H1 (cell line): Measurements from ENCODE around the gene HS3ST5. TPM values are rescaled to one million over a fixed set of nuclear protein-coding genes. Genes with fewer than 3 reads are reported as not detected.
"Not testable (repeated sequence)": the region's sequence is repeated elsewhere in the genome, so short reads cannot be mapped to it uniquely, and the experiment has no call there.

Source experiments
- CTCF ChIA-PET: fragments of 300-600 bp; sonication (Branson Sonifier 250); formaldehyde crosslinking; loops from one replicate; lab custom pipeline; 2021; ENCODE audit not compliant: partially characterized antibody; lab: Charles Lee
- POLR2A ChIA-PET: fragments of 300-600 bp; sonication (Branson Sonifier 250); formaldehyde crosslinking; loops from one replicate; lab custom pipeline; 2021; ENCODE audit warnings: inconsistent platforms; ENCODE audit not compliant: partially characterized antibody; lab: Charles Lee
- DNase-seq, 2 experiments: peaks; one replicate each; pipeline versions ENCODE4 v3.0.0 to v3.0.0-alpha.2; 2010 to 2022; ENCODE audit warnings: low spot score in 2 of 2, low read depth in 1 of 2, mixed read lengths in 1 of 2
- FAIRE-seq: peaks from 2 replicates; lab custom pipeline; 2011; peaks lifted over from hg19 to GRCh38; lab: Jason Lieb, UNC
- H2AFZ ChIP-seq: 2 replicates; pipeline ENCODE4 v1.8.1; 2012; ENCODE audit warnings: low read length, inconsistent platforms
- H2AK5ac ChIP-seq: 2 replicates; pipeline ENCODE4 v1.6.1; 2013; ENCODE audit warnings: low read depth, low read length
- H2BK120ac ChIP-seq: replicated peaks from 2 replicates; pipeline ENCODE3; 2013; ENCODE audit warnings: low read depth, low read length, inconsistent platforms
- H2BK12ac ChIP-seq: 2 replicates; pipeline ENCODE4 v1.6.1; 2013; ENCODE audit warnings: low read depth, low read length
- H2BK15ac ChIP-seq: 2 replicates; pipeline ENCODE4 v1.6.1; 2013; ENCODE audit warnings: low read length
- H2BK20ac ChIP-seq: 2 replicates; pipeline ENCODE4 v1.6.1; 2013; ENCODE audit warnings: low read length
- H2BK5ac ChIP-seq: 2 replicates; pipeline ENCODE4 v1.6.1; 2013; ENCODE audit warnings: low read depth, low read length
- H3K14ac ChIP-seq: 2 replicates; pipeline ENCODE4 v1.6.1; 2013; ENCODE audit warnings: inconsistent platforms; ENCODE audit not compliant: insufficient read length
- H3K18ac ChIP-seq: 2 replicates; pipeline ENCODE4 v1.6.1; 2013; ENCODE audit warnings: low read length; ENCODE audit errors: extremely low read depth
- H3K23ac ChIP-seq: 2 replicates; pipeline ENCODE4 v1.6.1; 2013; ENCODE audit warnings: inconsistent platforms; ENCODE audit not compliant: insufficient read length
- H3K23me2 ChIP-seq: 2 replicates; pipeline ENCODE4 v1.6.1; 2013; ENCODE audit warnings: low read depth, low read length
- H3K27ac ChIP-seq: 2 replicates; pipeline ENCODE4 v1.6.1; 2011; ENCODE audit warnings: low read depth, low read length, inconsistent platforms
- H3K27me3 ChIP-seq, 4 experiments: replicated peaks in 1 of 4; 1 replicate in 1 of 4; 2 replicates in 3 of 4; pipeline versions ENCODE4 v1.6.1 to v1.8.1; 2011 to 2013; ENCODE audit warnings: low read length in 3 of 4, mild to moderate bottlenecking in 3 of 4, inconsistent platforms in 2 of 4, mixed read lengths in 2 of 4, moderate library complexity in 1 of 4; ENCODE audit not compliant: control insufficient read depth in 3 of 4, insufficient read depth in 3 of 4; ENCODE audit errors: extremely low read depth in 1 of 4
- H3K36me3 ChIP-seq, 4 experiments: 2 replicates each; pipeline versions ENCODE4 v1.6.1 to v1.8.1; 2011 to 2013; ENCODE audit warnings: mild to moderate bottlenecking in 4 of 4, low read length in 3 of 4, moderate library complexity in 2 of 4, control low read depth in 1 of 4, inconsistent platforms in 1 of 4; ENCODE audit not compliant: insufficient read depth in 4 of 4, control insufficient read depth in 2 of 4
- H3K4ac ChIP-seq: replicated peaks from 2 replicates; pipeline ENCODE3; 2013; ENCODE audit warnings: low read length, low read depth, mixed read lengths, inconsistent platforms; ENCODE audit not compliant: insufficient read length
- H3K4me1 ChIP-seq, 4 experiments: replicated peaks in 1 of 4; 1 replicate in 1 of 4; 2 replicates in 3 of 4; pipeline versions ENCODE4 v1.6.1 to v1.8.1; 2011 to 2013; ENCODE audit warnings: low read length in 3 of 4, inconsistent platforms in 2 of 4, mixed read lengths in 1 of 4; ENCODE audit not compliant: insufficient read depth in 4 of 4, control insufficient read depth in 3 of 4
- H3K4me2 ChIP-seq, 2 experiments: 2 replicates each; pipeline versions ENCODE4 v1.6.1 to v1.8.1; 2011 to 2013; ENCODE audit warnings: low read depth in 2 of 2, low read length in 2 of 2, control low read depth in 1 of 2, inconsistent platforms in 1 of 2, mild to moderate bottlenecking in 1 of 2; ENCODE audit not compliant: insufficient read depth in 1 of 2
- H3K4me3 ChIP-seq, 4 experiments: fragments of 200-600, 300-600 bp in 1 of 4; sonication (generic), shearing (Covaris generic), sonication (Bioruptor Twin) in 1 of 4; 2 replicates each; pipeline versions ENCODE4 v1.5.1 to v1.8.1; 2011 to 2016; ENCODE audit warnings: low read length in 4 of 4, low read depth in 3 of 4, control low read depth in 2 of 4, inconsistent platforms in 2 of 4, mild to moderate bottlenecking in 2 of 4, mixed read lengths in 1 of 4, moderate library complexity in 1 of 4; ENCODE audit not compliant: insufficient read depth in 2 of 4; ENCODE audit errors: extremely low read depth in 1 of 4
- H3K56ac ChIP-seq: replicated peaks from 2 replicates; pipeline ENCODE3; 2013; ENCODE audit warnings: low read depth, mild to moderate bottlenecking, mixed read lengths, low read length, inconsistent platforms; ENCODE audit not compliant: insufficient read length
- H3K79me1 ChIP-seq: 2 replicates; pipeline ENCODE4 v1.6.1; 2013; ENCODE audit warnings: low read depth, low read length, control low read depth
- H3K79me2 ChIP-seq, 2 experiments: 2 replicates each; pipeline versions ENCODE4 v1.6.1 to v1.8.1; 2012 to 2013; ENCODE audit warnings: low read length in 2 of 2, mild to moderate bottlenecking in 2 of 2, inconsistent platforms in 1 of 2; ENCODE audit not compliant: insufficient read depth in 2 of 2, control insufficient read depth in 1 of 2
- H3K9ac ChIP-seq, 4 experiments: replicated peaks in 1 of 4; 1 replicate in 1 of 4; 2 replicates in 3 of 4; pipeline versions ENCODE4 v1.6.1 to v1.8.1; 2011 to 2013; ENCODE audit warnings: low read depth in 3 of 4, low read length in 3 of 4, control low read depth in 2 of 4, mild to moderate bottlenecking in 2 of 4, moderate library complexity in 2 of 4, inconsistent platforms in 1 of 4; ENCODE audit errors: extremely low read depth in 1 of 4
- H3K9me3 ChIP-seq, 2 experiments: 2 replicates each; pipeline versions ENCODE4 v1.6.1 to v1.8.1; 2012 to 2013; ENCODE audit warnings: mild to moderate bottlenecking in 2 of 2, moderate library complexity in 2 of 2, control low read depth in 1 of 2, inconsistent platforms in 1 of 2, low read depth in 1 of 2, low read length in 1 of 2, mixed read lengths in 1 of 2; ENCODE audit not compliant: insufficient read depth in 2 of 2
- H4K20me1 ChIP-seq, 2 experiments: replicated peaks in 1 of 2; 2 replicates each; pipeline versions ENCODE3 to v1.8.1; 2011 to 2013; ENCODE audit warnings: inconsistent platforms in 2 of 2, low read length in 2 of 2, mild to moderate bottlenecking in 1 of 2; ENCODE audit not compliant: insufficient read depth in 2 of 2, control insufficient read depth in 1 of 2
- H4K5ac ChIP-seq: 2 replicates; pipeline ENCODE4 v1.6.1; 2013; ENCODE audit warnings: low read length, low read depth, mixed read lengths, inconsistent platforms; ENCODE audit not compliant: insufficient read length
- H4K8ac ChIP-seq: 2 replicates; pipeline ENCODE4 v1.8.0; 2013; ENCODE audit warnings: mild to moderate bottlenecking, moderate library complexity, low read length, inconsistent platforms; ENCODE audit not compliant: insufficient read depth; ENCODE audit errors: extremely low read depth
- H4K91ac ChIP-seq: replicated peaks from 2 replicates; pipeline ENCODE3; 2013; ENCODE audit warnings: low read length, mixed read lengths, inconsistent platforms; ENCODE audit not compliant: insufficient read length
- TEAD4 ChIP-seq: IDR thresholded peaks from 2 replicates; pipeline ENCODE4 v1.6.1; 2012; ENCODE audit warnings: low read depth, low read length, inconsistent platforms, mixed read lengths
- WGBS, 2 experiments: shearing (Covaris generic) in 1 of 2; methylation state at CpG; one replicate each; pipeline versions ENCODE4 v1.1.6 to v1.1.7; 2013 to 2015; ENCODE audit warnings: low lambda C conversion rate in 2 of 2, mixed read lengths in 2 of 2, inconsistent platforms in 1 of 2, low coverage in 1 of 2, missing lambda C conversion rate in 1 of 2; ENCODE audit not compliant: insufficient replicate concordance in 2 of 2, insufficient coverage in 1 of 2, insufficient read length in 1 of 2; ENCODE audit errors: extremely low coverage in 1 of 2, missing lambda C conversion rate in 1 of 2; 5-methylcytosine and 5-hydroxymethylcytosine counted together
- polyA plus RNA-seq, 7 experiments: library from polyadenylated mRNA; depleted of rRNA in 3 of 7; stranded (reverse) in 5 of 7; unstranded in 2 of 7; fragments of >200 nt in 5 of 7; fragments of 200-250 nt in 2 of 7; gene quantifications; 1 replicate in 5 of 7; 2 replicates in 1 of 7; 4 replicates in 1 of 7; pipeline versions ENCODE4 v1.2.1 to v1.2.3, GENCODE V29; 2011 to 2013; ENCODE audit warnings: missing spikeins in 2 of 7, mixed read lengths in 2 of 7
- total RNA-seq: library from RNA; stranded (reverse); fragmentation: NEBNext Ultra II Directional; extraction: Animal tissue kit (Norgen Biotek cat#: 25700); gene quantifications from 2 replicates; pipeline ENCODE4 v1.2.1, GENCODE V29; 2021

The HS3ST5 gene
- total and polyA plus RNA-seq, 2 of the 8 experiments (the other 6 are each of a cell fraction or from before 2014, with no cell fraction given), result 1.2 to 9.9 TPM

DNA sequence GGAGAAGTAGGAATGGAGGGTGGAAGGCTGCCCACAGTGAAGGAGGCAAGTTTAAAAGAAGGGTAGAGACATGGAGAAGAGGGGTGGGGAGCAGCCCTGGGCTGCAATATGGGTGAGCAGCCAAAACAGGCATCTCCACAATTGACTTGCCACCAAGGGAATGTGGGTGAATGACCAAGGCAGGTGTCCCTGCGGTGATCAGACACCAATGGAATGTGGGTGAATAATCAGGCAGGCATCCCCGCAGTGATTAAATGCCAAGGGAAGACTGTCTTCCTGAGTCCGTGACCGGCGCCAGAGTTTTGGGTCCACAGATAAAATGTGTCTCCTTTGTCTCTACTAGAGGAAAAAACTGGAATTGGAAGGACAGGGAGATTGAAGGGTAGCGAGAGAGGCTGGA is 325.7 kb downstream of the HS3ST5 start:
- 91% methylated on average over 6 of the region's 6 CpGs; no CpG with 5 or more reads in 1 of the 2 experiments for WGBS, 2 experiments
- CTCF ChIA-PET, result not testable (repeated sequence)

GRCh38 chr6:114014106-114014505 is 328.7 kb downstream of the HS3ST5 start:
- FAIRE-seq, H3K9ac ChIP-seq, H4K91ac ChIP-seq, POLR2A ChIA-PET, H3K27me3 ChIP-seq, H2AFZ ChIP-seq, H2AK5ac ChIP-seq, H4K5ac ChIP-seq, H3K23me2 ChIP-seq, H4K20me1 ChIP-seq, DNase-seq, H3K4ac ChIP-seq, H3K4me2 ChIP-seq, H3K79me1 ChIP-seq, H2BK12ac ChIP-seq, H3K14ac ChIP-seq, H3K79me2 ChIP-seq, H3K18ac ChIP-seq, H3K9me3 ChIP-seq, H3K4me3 ChIP-seq, H2BK20ac ChIP-seq, H3K56ac ChIP-seq, H3K27ac ChIP-seq, H2BK15ac ChIP-seq, H2BK120ac ChIP-seq, H3K23ac ChIP-seq, H3K36me3 ChIP-seq, H4K8ac ChIP-seq, H2BK5ac ChIP-seq: not testable (repeated sequence)
- peaks cover 4 to 15% (median 9%) of the 10 kb centered on the region in 4 experiments; a peak in 4 of 7 replicates for H3K4me1 ChIP-seq
- CTCF ChIA-PET, result interaction anchor here (0.6 to 1.4 kb wide), 2 partner anchors 19 to 138 kb away, joined by 3 to 5 read pairs; no protein-coding TSS in a partner anchor
- 97% methylated on average over 2 of the region's 2 CpGs; no CpG with 5 or more reads in 1 of the 2 experiments for WGBS, 2 experiments

More for the DNA sequence above, 325.7 kb downstream of the HS3ST5 start:
- H3K18ac ChIP-seq, H2BK20ac ChIP-seq: not testable (repeated sequence)
- peak; percentile 80 for TF ChIP-seq TEAD4
- TF ChIP-seq, all 59 proteins: peak for 1; not testable (repeated sequence) for 58
- H3K4ac ChIP-seq, DNase-seq, H2BK12ac ChIP-seq, H2BK15ac ChIP-seq, H4K91ac ChIP-seq, H3K79me1 ChIP-seq, H2BK120ac ChIP-seq, H3K79me2 ChIP-seq, H3K4me2 ChIP-seq, H3K36me3 ChIP-seq, H3K27ac ChIP-seq, H4K5ac ChIP-seq, H4K8ac ChIP-seq, H3K9ac ChIP-seq, H3K27me3 ChIP-seq, H2AFZ ChIP-seq, POLR2A ChIA-PET, H3K23me2 ChIP-seq, FAIRE-seq, H2AK5ac ChIP-seq, H3K14ac ChIP-seq, H4K20me1 ChIP-seq, H3K9me3 ChIP-seq, H3K4me3 ChIP-seq, H3K56ac ChIP-seq, H3K4me1 ChIP-seq, H3K23ac ChIP-seq, H2BK5ac ChIP-seq: not testable (repeated sequence)
